GM19324 (cell line): Measurements from ENCODE around the gene VAMP3.

Source experiments
- ATAC-seq: cut with Tn5 transposase; IDR thresholded peaks from one replicate; pipeline ENCODE4 v1.9.1; 2021; ENCODE audit warnings: mild to moderate bottlenecking, moderate library complexity; ENCODE audit not compliant: unreplicated experiment, low FRiP score

Gene VAMP3, protein sequence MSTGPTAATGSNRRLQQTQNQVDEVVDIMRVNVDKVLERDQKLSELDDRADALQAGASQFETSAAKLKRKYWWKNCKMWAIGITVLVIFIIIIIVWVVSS

DNA sequence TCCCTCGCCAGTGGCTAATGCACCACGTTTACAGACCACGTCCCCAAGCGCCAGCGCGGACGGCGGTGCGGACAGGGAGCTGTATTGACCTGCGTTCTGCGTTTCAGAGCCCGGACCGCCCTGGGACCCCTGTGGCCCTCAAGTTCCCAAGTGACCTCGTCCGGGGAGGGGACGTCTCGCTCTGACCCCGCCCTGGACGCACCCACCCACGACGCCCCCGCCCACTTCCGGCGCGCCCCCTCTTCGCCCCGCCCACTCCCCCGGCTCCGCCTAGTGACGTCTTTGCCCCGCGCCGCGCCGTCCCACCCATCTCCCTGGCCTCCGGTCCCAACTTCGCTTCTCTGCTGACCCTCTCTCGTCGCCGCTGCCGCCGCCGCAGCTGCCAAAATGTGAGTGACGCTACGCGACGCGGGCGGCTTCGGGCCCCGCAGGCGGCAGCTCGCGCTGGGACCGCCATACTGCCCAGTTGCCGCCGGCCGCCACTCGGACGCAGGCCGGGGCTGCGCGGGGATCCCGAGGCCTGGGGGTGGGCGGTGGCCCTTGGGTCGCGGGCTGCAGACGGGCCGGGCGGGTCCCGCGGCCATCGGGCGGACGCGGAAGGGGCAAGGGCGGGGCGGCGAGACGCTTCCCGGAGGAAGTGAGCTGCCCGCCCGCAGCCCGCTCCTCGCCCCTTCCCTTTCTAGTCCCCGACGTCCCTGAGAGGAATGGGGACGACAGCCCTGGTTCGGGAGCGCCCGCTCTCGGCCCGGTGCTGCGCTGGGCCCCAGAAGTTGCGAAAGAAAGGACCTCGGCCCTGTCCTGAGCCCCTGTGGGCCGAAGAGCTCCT lies at the start of gene VAMP3:
TSS of gene VAMP3 (plus strand) at position 300 of the 826 bp plus-strand sequence. CDS start at position 388, 88 bp downstream.
- ATAC-seq = peak; percentile 82

DNA sequence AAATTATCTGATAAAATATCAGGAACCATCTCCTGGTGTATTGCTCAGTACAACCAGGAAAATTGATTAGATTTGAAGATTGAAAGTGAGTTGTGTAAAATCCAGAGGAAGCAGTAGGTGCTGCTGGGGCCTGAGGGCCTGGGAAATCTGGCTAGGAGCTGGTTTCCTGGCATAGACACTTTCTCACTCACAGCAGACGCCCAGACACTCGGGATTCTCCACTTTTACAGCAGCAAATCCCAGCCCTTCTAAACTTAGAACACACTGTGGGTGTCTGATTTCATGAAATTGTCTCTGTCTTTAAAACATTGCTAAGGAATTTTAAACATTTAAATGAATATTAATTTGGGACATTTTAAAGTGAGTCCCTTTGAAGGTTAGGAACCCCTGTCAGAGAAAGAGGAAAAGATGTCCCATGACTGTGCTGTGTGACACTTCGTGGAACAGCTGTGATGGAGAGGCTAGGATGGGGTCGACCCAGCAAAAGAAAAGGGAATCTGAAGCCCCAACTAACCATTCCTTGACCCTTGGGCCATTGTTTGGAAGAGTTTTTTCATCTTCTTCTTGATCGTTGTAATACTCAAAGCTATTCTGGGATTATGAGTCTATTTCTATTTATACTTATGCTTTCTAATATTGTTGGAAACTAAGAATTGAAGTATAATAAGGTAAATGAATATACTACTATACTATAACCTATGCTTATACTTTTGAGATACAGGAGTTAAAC lies 49.0 kb upstream of the VAMP3 start:
- no peak for ATAC-seq

DNA sequence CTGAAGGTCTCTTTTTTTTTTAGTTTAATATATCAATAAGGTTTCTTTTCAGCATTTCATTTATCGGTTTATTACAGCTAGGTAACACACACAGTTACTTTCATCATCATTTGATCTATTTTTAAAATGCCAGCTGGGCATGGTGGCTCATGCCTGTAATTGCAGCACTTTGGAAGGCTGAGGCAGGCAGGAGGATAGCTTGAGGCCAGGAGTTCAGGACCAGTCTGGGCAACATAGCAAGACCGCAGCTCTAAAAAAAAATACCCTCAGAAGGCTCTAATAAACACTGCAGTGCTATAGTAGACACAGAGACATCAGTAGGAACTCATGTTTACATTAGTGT lies 48.5 kb upstream of the VAMP3 start:
- ATAC-seq = no peak

DNA sequence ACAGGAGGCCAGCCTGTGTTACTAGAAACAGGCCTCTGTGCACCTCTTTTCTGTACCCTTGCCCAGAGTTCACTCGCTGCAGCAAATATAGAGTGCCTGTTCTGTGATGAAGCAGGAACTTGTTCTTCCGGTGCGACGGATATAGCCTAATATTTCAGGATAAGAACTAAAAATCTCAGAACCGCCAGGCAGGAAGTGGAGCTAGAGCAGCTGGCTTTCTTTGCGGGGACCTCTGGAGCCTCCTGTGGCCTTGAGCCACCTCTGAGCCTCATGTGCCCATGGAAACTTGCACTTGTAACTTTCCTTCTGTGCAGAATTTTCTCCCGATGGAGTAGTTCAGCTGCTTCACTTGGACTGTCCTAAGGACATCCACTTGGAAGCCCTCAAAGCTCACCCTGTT lies 44.5 kb upstream of the VAMP3 start:
- ATAC-seq = no peak

DNA sequence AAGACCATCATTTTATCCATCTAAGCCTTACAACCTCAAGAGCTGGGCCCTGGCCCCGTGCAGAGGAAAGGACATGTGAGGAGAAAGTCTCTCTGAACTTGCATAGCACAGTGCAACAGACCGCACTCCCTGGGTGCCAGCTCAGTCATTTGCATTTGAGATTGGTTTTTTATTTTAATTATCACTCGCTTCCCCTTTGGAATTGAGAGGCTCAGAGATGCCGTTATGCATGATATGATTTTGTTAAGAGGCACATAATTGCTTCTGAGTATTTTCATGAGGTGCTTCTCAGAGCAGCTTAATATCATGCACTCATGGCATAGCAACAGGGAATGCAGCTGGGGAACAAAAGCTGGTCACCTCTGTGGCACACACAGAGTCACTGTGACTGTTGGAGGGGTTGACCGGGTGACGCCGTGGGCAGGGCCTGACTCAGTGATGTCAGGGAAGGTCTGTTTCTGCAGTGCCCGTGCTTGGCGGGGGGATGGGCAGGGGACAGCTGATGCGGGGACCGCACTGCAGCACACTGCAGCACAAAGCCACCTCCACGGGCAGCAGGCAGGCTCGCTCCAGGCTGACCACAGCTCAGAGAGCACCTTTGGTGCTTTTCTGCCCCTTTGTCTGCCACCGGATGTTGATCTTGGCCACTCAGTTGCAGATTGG lies 43.2 kb upstream of the VAMP3 start:
- ATAC-seq = no peak

DNA sequence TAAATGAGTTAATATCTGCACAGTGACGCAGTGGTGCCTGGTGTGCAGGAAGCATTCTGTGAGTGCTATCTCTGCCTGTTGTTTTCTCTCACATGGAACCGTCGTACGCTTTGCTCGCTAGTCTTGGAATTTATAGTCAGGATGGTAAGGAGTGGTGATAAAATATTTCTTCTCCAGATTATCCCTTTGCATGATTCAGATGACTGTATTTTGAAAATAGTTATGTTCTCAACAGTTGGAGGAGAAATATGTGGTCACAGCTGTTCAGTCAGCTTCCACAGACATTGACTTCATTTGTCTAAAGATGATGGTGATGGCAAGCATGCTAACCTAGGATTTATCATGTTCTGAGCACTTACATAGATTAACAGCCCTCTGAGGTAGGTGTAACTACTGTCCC lies 41.3 kb upstream of the VAMP3 start:
- no peak for ATAC-seq

DNA sequence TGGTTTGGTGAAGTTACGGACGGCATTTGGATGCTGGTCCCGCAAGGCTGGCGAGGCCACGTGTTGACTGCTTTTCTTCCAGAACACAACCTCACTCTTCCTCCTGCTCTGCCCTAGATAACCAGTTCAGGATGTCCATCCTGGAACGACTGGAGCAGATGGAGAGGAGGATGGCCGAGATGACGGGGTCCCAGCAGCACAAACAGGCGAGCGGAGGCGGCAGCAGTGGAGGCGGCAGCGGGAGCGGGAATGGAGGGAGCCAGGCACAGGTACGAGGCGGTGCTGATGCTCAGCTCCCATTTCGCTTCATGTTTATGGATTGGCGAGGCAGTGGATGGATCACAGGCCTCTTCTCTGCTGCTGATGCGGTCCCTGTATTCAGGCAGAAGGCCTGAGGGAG lies 38.8 kb upstream of the VAMP3 start:
- ATAC-seq = no peak

DNA sequence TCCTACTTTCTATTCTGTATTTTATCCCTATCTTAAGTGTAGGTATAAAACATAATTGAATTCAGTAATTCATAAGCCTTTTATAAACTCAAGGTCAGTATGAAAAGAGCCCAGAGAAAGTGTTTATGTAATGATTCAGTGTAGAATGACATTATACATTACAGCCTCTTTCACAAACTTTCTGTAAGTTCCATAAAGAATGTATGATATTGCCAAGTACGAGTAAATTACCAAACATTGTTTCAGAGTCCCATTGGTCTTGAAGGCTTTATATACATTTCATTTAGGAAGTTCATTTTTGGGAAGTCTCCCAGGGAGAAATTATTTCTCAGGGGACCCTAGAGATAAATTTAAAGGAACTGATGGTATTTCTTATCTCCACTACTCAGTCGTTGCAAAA lies 37.8 kb upstream of the VAMP3 start:
- ATAC-seq = no peak

DNA sequence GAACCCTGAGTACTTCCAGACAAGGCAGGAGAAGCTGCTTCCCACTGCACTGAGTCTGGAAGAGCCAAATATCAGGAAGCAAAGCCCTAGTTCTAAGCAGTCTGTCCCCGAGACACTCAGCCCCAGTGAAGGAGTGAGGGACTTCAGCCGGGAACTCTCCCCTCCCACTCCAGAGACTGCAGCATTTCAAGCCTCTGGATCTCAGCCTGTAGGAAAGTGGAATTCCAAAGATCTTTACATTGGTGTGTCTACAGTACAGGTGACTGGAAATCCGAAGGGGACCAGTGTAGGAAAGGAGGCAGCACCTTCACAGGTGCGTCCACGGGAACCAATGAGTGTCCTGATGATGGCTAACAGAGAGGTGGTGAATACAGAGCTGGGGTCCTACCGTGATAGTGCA lies 33.1 kb upstream of the VAMP3 start:
- ATAC-seq = no peak

DNA sequence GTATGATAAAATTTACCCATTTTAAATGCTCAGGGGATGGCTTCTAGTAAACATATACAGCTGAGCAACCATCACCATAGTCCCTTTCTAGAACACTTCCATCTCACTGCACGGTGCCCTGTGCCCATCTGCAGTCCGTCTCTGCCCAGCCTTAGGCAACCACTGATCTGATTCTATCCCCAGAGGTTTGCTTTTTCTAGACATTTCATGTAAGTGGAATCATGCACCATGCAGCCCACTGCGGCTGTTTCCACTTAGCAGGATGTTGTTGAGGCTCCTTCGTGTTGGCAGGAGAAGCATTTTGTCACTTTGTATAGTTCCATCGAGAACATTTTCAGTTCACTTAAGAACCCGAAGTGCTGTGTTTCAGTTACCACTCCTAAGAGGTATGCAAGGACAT lies 27.8 kb upstream of the VAMP3 start:
- ATAC-seq = no peak

DNA sequence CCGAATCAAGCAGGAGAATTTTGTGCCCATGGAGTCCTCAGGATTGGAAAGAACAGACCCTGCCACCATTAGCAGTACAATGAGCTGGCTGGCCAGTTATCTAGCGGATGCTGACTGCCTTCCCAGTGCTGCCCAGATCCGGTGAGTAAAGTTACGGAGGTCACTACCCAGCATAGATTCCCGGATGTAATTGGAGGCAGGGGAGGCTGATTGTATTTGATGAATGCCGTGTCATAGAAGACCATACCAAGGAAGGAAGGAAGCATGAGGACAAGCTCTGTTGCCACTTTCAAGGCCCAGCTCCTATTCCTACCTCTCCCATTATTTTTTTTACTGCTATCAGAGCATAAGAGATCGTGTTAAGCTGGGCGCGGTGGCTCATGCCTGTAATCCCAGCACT lies 26.2 kb upstream of the VAMP3 start:
- ATAC-seq = no peak

DNA sequence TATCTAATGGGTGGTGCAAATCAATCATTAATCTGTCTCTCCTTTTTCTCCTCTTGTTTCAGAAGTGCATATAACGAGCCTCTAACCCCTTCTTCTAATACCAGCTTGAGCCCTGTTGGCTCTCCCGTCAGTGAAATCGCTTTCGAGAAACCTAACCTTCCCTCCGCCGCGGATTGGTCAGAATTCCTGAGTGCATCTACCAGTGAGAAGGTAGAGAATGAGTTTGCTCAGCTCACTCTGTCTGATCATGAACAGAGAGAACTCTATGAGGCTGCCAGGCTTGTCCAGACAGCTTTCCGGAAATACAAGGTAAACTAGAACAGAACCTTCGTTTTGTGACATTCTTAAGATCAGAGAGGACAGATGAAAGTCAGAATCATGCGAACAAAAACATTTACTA lies 25.3 kb upstream of the VAMP3 start:
- no peak for ATAC-seq

DNA sequence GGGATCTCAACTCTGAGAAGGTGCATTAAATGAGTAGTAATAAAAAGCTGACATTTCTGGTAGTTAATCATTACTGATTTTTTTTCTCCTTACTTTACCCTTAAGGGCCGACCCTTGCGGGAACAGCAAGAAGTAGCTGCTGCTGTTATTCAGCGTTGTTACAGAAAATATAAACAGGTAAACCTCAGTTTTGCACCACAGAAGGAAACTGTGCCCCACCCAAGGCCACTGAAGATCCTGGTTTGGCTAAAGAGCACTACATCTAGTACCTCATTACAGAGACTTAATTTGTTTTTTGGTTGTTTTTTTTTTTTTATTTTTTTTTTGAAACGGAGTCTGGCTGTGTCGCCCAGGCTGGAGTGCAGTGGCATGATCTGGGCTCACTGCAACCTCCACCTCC lies 23.5 kb upstream of the VAMP3 start:
- ATAC-seq = no peak

DNA sequence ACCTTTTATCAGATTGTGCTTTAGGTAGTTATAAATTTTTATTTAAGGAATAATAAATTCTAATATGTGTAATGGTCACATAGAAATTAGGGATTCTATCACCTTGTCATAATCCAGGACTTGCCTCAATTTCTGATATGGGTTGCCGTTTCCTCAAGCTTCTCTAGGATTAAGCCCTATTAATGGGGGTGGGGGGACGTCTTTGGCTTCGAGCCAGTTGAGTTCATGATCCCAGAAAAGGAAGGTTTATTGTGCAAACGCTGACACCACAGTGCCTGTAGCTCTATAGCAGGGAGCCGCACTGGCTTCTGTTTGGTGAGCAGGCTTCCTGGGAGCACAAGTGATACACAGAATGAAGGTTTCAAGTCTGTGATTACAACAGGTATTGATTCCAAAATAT lies 22.0 kb upstream of the VAMP3 start:
- ATAC-seq = no peak

DNA sequence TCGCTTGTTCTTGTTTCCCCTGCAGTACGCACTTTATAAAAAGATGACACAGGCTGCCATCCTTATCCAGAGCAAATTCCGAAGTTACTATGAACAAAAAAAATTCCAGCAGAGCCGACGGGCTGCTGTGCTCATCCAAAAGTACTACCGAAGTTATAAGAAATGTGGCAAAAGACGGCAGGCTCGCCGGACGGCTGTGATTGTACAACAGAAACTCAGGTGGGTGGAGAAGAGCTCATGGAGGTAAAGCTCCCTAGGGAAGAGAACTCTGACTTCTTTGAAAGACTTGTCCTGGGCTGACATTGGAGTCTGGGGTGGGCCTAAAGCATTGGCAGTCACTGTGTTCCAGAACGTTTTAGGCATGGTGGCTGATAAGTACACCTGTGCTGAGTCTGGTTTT lies 19.9 kb upstream of the VAMP3 start:
- no peak for ATAC-seq

DNA sequence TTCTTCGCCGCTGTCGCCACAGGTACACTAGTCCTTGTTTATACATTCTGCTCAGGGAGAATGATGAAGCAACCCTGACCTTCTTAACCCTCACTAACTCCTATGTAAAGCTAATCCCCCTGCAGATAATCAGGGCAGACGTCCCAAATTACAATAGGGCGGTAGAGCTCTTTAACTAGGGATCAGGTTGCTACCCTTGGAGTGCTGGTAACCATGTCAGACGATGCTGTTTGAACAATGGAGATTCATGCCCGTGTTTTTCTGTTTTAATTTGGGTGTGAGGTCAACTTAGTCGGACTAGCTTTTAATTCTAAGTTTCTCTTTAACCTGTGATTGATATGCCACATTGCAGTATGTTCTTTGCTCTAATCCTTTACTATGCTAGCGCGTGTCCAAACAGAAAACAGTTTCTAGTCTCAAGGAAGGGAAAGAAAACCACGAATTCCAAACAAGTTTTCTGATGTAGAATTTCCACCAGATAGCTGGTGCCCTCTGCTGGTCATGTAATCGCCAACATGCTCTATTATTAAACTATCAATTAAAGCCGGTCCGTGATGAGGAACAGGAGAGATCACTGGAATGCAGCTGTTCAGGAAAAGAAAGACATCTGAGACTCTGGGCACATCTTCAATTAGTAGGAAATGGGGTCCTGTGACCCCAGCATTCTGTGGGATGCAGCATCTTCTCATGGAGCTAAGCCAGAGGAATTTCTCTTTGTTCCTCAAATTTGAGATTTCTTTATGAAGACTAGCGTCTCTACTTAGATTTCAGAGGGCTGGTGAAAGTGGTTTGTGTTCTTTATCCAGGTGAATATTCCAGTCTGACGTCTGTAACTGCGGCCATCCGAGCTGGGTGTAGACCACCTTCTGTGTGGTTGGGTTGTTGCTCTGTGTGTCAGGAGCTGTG lies 18.3 kb upstream of the VAMP3 start:
- no peak for ATAC-seq

DNA sequence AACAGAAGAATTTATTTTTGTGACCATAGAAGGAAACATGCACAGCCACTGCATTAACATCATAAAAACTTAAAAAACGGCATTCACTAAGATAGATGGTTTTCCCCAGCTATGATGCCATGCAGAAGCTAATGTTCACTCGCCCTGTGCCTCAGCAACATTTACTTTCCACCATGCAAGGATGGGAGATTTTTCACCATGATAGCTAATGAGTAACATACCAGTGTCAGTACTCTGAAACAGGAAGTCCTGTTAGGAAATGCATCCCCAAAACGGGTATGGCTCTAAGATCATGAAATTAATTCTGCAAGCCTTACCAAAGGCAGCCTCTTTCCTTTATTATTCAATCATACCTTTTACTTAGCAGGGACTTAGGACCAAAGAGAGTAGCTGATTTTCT lies 17.5 kb upstream of the VAMP3 start:
- ATAC-seq = no peak

DNA sequence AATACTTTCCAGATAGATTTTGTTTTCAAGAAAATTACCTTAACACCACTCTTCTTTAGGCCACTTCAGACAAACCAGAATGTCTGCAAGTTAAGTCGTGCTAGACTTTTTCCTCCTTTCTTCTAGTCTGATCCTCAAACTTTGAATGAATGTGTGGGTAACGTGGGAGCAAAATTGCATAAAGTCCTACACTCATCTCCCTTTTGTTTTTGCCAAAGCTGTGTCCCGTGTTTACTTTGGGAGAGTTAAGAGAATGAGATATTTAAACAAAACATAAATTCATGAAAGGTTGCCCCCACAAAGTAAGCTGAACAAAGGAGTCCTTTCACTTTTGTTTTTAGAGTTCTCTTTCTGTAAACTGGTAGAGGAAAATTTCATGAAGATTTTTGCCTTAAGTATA lies 16.9 kb upstream of the VAMP3 start:
- ATAC-seq = no peak

DNA sequence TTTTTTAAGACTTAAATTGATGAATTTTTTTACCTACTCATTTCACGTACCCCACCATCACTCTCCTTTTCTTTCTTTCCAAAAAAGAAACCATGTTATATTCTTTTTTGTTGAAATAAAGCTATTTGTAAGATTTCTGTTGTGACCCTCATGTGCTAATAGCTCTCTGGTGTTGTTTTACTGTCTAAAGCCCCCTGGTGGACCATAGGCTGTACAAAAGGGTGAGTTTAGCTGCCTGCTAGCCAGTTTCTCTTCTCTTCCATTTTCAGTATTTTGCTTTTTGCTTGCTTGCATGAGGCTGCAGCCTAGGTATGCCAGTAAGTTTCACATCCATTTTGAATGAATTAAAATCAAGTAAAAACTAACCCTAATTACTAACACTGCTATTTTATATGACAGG lies 15.6 kb upstream of the VAMP3 start:
- ATAC-seq = no peak

DNA sequence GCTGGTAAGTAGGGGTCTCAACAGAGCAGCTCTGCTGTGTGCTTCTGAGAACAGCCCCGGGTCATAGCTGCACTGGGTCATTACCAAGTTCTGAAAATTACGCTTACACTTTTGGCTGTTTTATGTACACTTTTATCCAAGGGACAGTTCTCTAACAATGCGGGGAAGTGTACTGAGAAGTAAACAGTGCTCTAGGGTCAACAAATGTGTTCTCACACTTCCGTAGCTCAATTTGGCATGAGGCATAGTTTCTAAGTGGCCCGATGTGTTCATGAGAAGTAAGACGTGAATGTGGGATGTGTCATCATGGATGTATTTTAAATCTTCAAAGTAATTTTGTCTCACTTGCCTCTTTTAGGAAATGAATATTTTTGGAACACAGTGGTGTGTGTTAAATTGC lies 10.9 kb upstream of the VAMP3 start:
- ATAC-seq = no peak
